Naive thymus-derived CD8-positive, alpha-beta T cell (primary cell): ENCODE data around the gene SLC8A2. TPM values are rescaled to one million over a fixed set of nuclear protein-coding genes. Genes with fewer than 3 reads are reported as not detected.

ENCODE experiments used
- ATAC-seq, 2 donors: fragments of 150-1000 bp; cut with Tn5 transposase in 1 of 2; sonication (Bioruptor Pico), chemical (Tn5 transposase) in 1 of 2; 1 replicate in 1 of 2; 2 replicates in 1 of 2; pipeline ENCODE4 v1.10.0; 2021; ENCODE audit warnings: mild to moderate bottlenecking in 2 of 2, moderate library complexity in 2 of 2
- POLR2A ChIA-PET: fragments of 350-600 bp; sonication (Branson Sonifier 250); formaldehyde crosslinking; loops from one replicate; lab custom pipeline; 2021; ENCODE audit warnings: antibody characterized with exemption; lab: Charles Lee
- DNase-seq, 10 donors: peaks; one replicate each; pipeline versions ENCODE4 v3.0.0 to v3.0.0-alpha.2; 2020 to 2022
- H3K27ac Mint-ChIP-seq, 10 donors: one replicate each; pipeline ENCODE4 v1.8.0; 2020 to 2022; ENCODE audit warnings: mild to moderate bottlenecking in 10 of 10, mixed read lengths in 10 of 10, moderate library complexity in 4 of 10, inconsistent platforms in 1 of 10
- H3K27me3 Mint-ChIP-seq, 5 donors: one replicate each; pipeline ENCODE4 v1.8.0; 2021 to 2022; ENCODE audit warnings: mixed read lengths in 5 of 5
- H3K36me3 Mint-ChIP-seq, 3 donors: one replicate each; pipeline ENCODE4 v1.8.0; 2020 to 2022; ENCODE audit warnings: mixed read lengths in 3 of 3, mild to moderate bottlenecking in 2 of 3, inconsistent platforms in 1 of 3
- H3K4me1 Mint-ChIP-seq, 4 donors: one replicate each; pipeline ENCODE4 v1.8.0; 2021 to 2022; ENCODE audit warnings: mixed read lengths in 4 of 4
- H3K4me3 Mint-ChIP-seq, 10 donors: one replicate each; pipeline ENCODE4 v1.8.0; 2020 to 2022; ENCODE audit warnings: mild to moderate bottlenecking in 10 of 10, mixed read lengths in 10 of 10, moderate library complexity in 6 of 10, inconsistent platforms in 1 of 10
- H3K9me3 Mint-ChIP-seq, 9 donors: one replicate each; pipeline ENCODE4 v1.8.0; 2020 to 2022; ENCODE audit warnings: mixed read lengths in 9 of 9, mild to moderate bottlenecking in 3 of 9, inconsistent platforms in 1 of 9, moderate library complexity in 1 of 9
- polyA plus RNA-seq, 3 donors: library from polyadenylated mRNA; unstranded; fragments of 300-500 nt; fragmentation: Illumina TruSeq; gene quantifications; one replicate each; pipeline ENCODE4 v1.2.3, GENCODE V29; 2021
- total RNA-seq, 8 experiments: library from RNA in 2 of 8; stranded (reverse) in 2 of 8; gene quantifications; one replicate each; pipeline ENCODE4 v1.2.3 and lab custom pipeline; 2021 to 2026

The SLC8A2 gene
- under 1 TPM in 1 of 2 experiments, not detected in 1; 0.42 TPM for total RNA-seq
- polyA plus RNA-seq, result under 1 TPM in 2 of 3 donors, not detected in 1; 0.02 to 0.12 TPM
- total RNA-seq (lab: John Stamatoyannopoulos, UW), result 0 to 0.19 (median 0) reads per million in 6 experiments

GRCh38 chr19:47471733-47472457 is at the start of gene SLC8A2:
Gene SLC8A2 (minus strand): TSS chr19:47471893. CDS start chr19:47466403, 5,490 bp downstream.
- Mint-ChIP-seq H3K27me3 (peaks cover 27 to 74% (median 45%) of the 10 kb centered on the region in 5 donors), H3K27ac (peak within 1 kb of the TSS in 6 of 10 donors; percentile 25 to 88 (median 57)), H3K36me3 (peaks cover 0 to 6% (median 3%) of the 10 kb centered on the region in 3 donors), H3K4me3 (peak within 1 kb of the TSS; percentile 37 to 75 (median 62)), H3K4me1 (peaks cover 8 to 23% (median 15%) of the 10 kb centered on the region in 4 donors), H3K9me3 (no peaks in the 10 kb centered on the region)
- peak; percentile 36 to 85 (median 72) for DNase-seq
- POLR2A ChIA-PET, result interaction anchor here (0.5 kb wide), 1 partner anchor 84 kb away, joined by 3 read pairs; no protein-coding TSS in a partner anchor
- ATAC-seq, result peak; percentile 76 to 81

- Mint-ChIP-seq H3K9me3 (no peaks in the 10 kb centered on the region), H3K27ac (peak overlapping the region in 1 of 10 donors; percentile 19), H3K4me1 (peaks cover 34 to 62% (median 60%) of the 10 kb centered on the region in 4 donors), H3K36me3 (no peaks in the 10 kb centered on the region), H3K4me3 (peak overlapping the region in 1 of 10 donors; percentile 7), H3K27me3 (peaks cover 0 to 18% (median 0%) of the 10 kb centered on the region in 5 donors)
- DNase-seq (no peak), ATAC-seq (no peak)
- POLR2A ChIA-PET, result interaction anchor here (0.6 to 0.8 kb wide), 3 partner anchors 24 to 90 kb away, joined by 3 to 4 read pairs (median 3); no protein-coding TSS in a partner anchor
Measured at GRCh38 chr19:47520839-47521238, 49.1 kb upstream of the SLC8A2 start.

GRCh38 chr19:47520343-47520806 is 48.7 kb upstream of the SLC8A2 start:
- peaks cover 35 to 66% (median 65%) of the 10 kb centered on the region in 4 donors for H3K4me1 Mint-ChIP-seq
- no peak for DNase-seq
- no peak for ATAC-seq
- no peaks in the 10 kb centered on the region for H3K36me3 Mint-ChIP-seq
- POLR2A ChIA-PET, result interaction anchor here (0.6 to 0.7 kb wide), 2 partner anchors 25 to 90 kb away, joined by 3 to 4 read pairs; no protein-coding TSS in a partner anchor
- peak overlapping the region in 3 of 10 donors; percentile 19 to 50 (median 44) for H3K27ac Mint-ChIP-seq
- no peaks in the 10 kb centered on the region for H3K9me3 Mint-ChIP-seq
- H3K27me3 Mint-ChIP-seq, result peaks cover 0 to 18% (median 0%) of the 10 kb centered on the region in 5 donors
- H3K4me3 Mint-ChIP-seq, result peak overlapping the region in 4 of 10 donors; percentile 7 to 58 (median 50)

- Mint-ChIP-seq H3K27ac (peak overlapping the region in 4 of 10 donors; percentile 17 to 62 (median 48)), H3K4me1 (peaks cover 42 to 80% (median 79%) of the 10 kb centered on the region in 4 donors), H3K27me3 (peaks cover 0 to 15% (median 0%) of the 10 kb centered on the region in 5 donors), H3K36me3 (no peaks in the 10 kb centered on the region), H3K4me3 (peak overlapping the region in 8 of 10 donors; percentile 10 to 78 (median 42)), H3K9me3 (no peaks in the 10 kb centered on the region)
- DNase-seq (no peak), ATAC-seq (no peak)
- POLR2A ChIA-PET, result interaction anchor here (0.6 to 1.9 kb wide), 6 partner anchors 12 to 1809 kb away, joined by 3 to 7 read pairs (median 5); no protein-coding TSS in a partner anchor
Measured at GRCh38 chr19:47518854-47519253, 47.2 kb upstream of the SLC8A2 start.

- H3K36me3 Mint-ChIP-seq, result no peaks in the 10 kb centered on the region
- DNase-seq (peak in 9 of 10 donors; percentile 33 to 78 (median 71)), ATAC-seq (peak; percentile 5)
- peak overlapping the region in 9 of 10 donors; percentile 63 to 95 (median 85) for H3K27ac Mint-ChIP-seq
- H3K27me3 Mint-ChIP-seq, result peaks cover 0 to 11% (median 0%) of the 10 kb centered on the region in 5 donors
- peaks cover 46 to 87% (median 82%) of the 10 kb centered on the region in 4 donors for H3K4me1 Mint-ChIP-seq
- POLR2A ChIA-PET, result interaction anchor here (0.8 to 1.9 kb wide), 6 partner anchors 13 to 92 kb away, joined by 3 to 7 read pairs (median 5); no protein-coding TSS in a partner anchor
- peak overlapping the region; percentile 44 to 100 (median 69) for H3K4me3 Mint-ChIP-seq
- H3K9me3 Mint-ChIP-seq, result no peaks in the 10 kb centered on the region
Measured at GRCh38 chr19:47518139-47518538, 46.4 kb upstream of the SLC8A2 start.

- Mint-ChIP-seq H3K9me3 (no peaks in the 10 kb centered on the region), H3K27me3 (no peaks in the 10 kb centered on the region), H3K4me1 (peaks cover 54 to 99% (median 95%) of the 10 kb centered on the region in 4 donors), H3K4me3 (peak within 1 kb of the TSS; percentile 95 to 100 (median 98)), H3K27ac (peak within 1 kb of the TSS; percentile 95 to 100 (median 98)), H3K36me3 (peaks cover 0 to 7% (median 1%) of the 10 kb centered on the region in 3 donors)
- DNase-seq (peak; percentile 99 to 100 (median 100)), ATAC-seq (peak; percentile 90 to 91)
- POLR2A ChIA-PET, result interaction anchor here (0.5 to 3.0 kb wide), 17 partner anchors 12 to 915 kb away, joined by 3 to 30 read pairs (median 6); partner anchors contain the start of genes BICRA and KPTN
Measured at GRCh38 chr19:47514869-47515588, 43.3 kb upstream of the SLC8A2 start, which contains the start of gene NAPA. Gene NAPA (minus strand): TSS chr19:47515063. CDS start chr19:47514940, 123 bp downstream.

- H3K27me3 Mint-ChIP-seq, result no peaks in the 10 kb centered on the region
- no peak for DNase-seq
- POLR2A ChIA-PET, result interaction anchor here (0.6 to 3.0 kb wide), 5 partner anchors 11 to 94 kb away, joined by 3 to 30 read pairs (median 4); partner anchors contain the start of gene BICRA
- H3K9me3 Mint-ChIP-seq, result no peaks in the 10 kb centered on the region
- peak overlapping the region; percentile 95 to 100 (median 98) for H3K4me3 Mint-ChIP-seq
- H3K4me1 Mint-ChIP-seq, result peaks cover 57 to 99% (median 96%) of the 10 kb centered on the region in 4 donors
- peak overlapping the region; percentile 95 to 100 (median 98) for H3K27ac Mint-ChIP-seq
- peaks cover 0 to 7% (median 1%) of the 10 kb centered on the region in 3 donors for H3K36me3 Mint-ChIP-seq
- peak in 1 of 2 donors; percentile 2 for ATAC-seq
Measured at GRCh38 chr19:47514151-47514868, 42.6 kb upstream of the SLC8A2 start.

GRCh38 chr19:47512948-47513319 is 41.2 kb upstream of the SLC8A2 start:
- no peaks in the 10 kb centered on the region for H3K27me3 Mint-ChIP-seq
- H3K27ac Mint-ChIP-seq, result peak overlapping the region; percentile 79 to 100 (median 98)
- ATAC-seq, result no peak
- POLR2A ChIA-PET, result interaction anchor here (0.6 to 1.5 kb wide), 2 partner anchors 28 to 97 kb away, joined by 5 to 7 read pairs; no protein-coding TSS in a partner anchor
- peak in 1 of 10 donors; percentile 46 for DNase-seq
- H3K4me1 Mint-ChIP-seq, result peaks cover 51 to 93% (median 87%) of the 10 kb centered on the region in 4 donors
- H3K36me3 Mint-ChIP-seq, result peaks cover 0 to 7% (median 1%) of the 10 kb centered on the region in 3 donors
- H3K4me3 Mint-ChIP-seq, result peak overlapping the region; percentile 95 to 100 (median 98)
- no peaks in the 10 kb centered on the region for H3K9me3 Mint-ChIP-seq

GRCh38 chr19:47512183-47512947 is 40.7 kb upstream of the SLC8A2 start:
- no peaks in the 10 kb centered on the region for H3K27me3 Mint-ChIP-seq
- no peak for DNase-seq
- no peaks in the 10 kb centered on the region for H3K9me3 Mint-ChIP-seq
- no peak for ATAC-seq
- peaks cover 50 to 93% (median 83%) of the 10 kb centered on the region in 4 donors for H3K4me1 Mint-ChIP-seq
- peaks cover 0 to 7% (median 1%) of the 10 kb centered on the region in 3 donors for H3K36me3 Mint-ChIP-seq
- POLR2A ChIA-PET, result interaction anchor here (0.6 to 1.5 kb wide), 3 partner anchors 28 to 98 kb away, joined by 3 to 7 read pairs (median 5); no protein-coding TSS in a partner anchor
- peak overlapping the region; percentile 95 to 100 (median 98) for H3K4me3 Mint-ChIP-seq
- peak overlapping the region; percentile 53 to 100 (median 96) for H3K27ac Mint-ChIP-seq

- POLR2A ChIA-PET, result interaction anchor here (0.8 kb wide), 1 partner anchor 28 kb away, joined by 3 read pairs; no protein-coding TSS in a partner anchor
Measured at GRCh38 chr19:47511681-47512080, 40.0 kb upstream of the SLC8A2 start.

More at GRCh38 chr19:47511681-47512080, 40.0 kb upstream of the SLC8A2 start:
- Mint-ChIP-seq H3K36me3 (peaks cover 0 to 8% (median 1%) of the 10 kb centered on the region in 3 donors), H3K9me3 (no peaks in the 10 kb centered on the region), H3K27me3 (no peaks in the 10 kb centered on the region), H3K4me3 (peak overlapping the region in 8 of 10 donors; percentile 95 to 100 (median 98)), H3K27ac (peak overlapping the region in 6 of 10 donors; percentile 48 to 100 (median 92)), H3K4me1 (peaks cover 44 to 91% (median 78%) of the 10 kb centered on the region in 4 donors)
- ATAC-seq, result no peak
- no peak for DNase-seq
